H1 (cell line): ENCODE measurements around the gene CYP2S1. TPM values are rescaled to one million over a fixed set of nuclear protein-coding genes. Genes with fewer than 3 reads are reported as not detected.

Source experiments
- BACH1 ChIP-seq: IDR thresholded peaks from 2 replicates; pipeline ENCODE4 v1.6.1; 2012; ENCODE audit warnings: low read length, improper control_type of control experiment
- CBX8 ChIP-seq: fragments of 300-800, 300-1000 bp; sonication (generic); IDR thresholded peaks from 2 replicates; pipeline ENCODE4 v1.7.1; 2016; ENCODE audit warnings: low read depth, low read length, borderline replicate concordance
- E2F6 ChIP-seq: IDR thresholded peaks from 2 replicates; pipeline ENCODE4 v1.6.1; 2012; ENCODE audit warnings: inconsistent platforms
- EGR1 ChIP-seq: IDR thresholded peaks from 2 replicates; pipeline ENCODE4 v1.6.1; 2011; ENCODE audit warnings: low read depth, low read length, borderline replicate concordance
- EZH2 ChIP-seq: fragments of 200-600 bp; sonication (generic); IDR thresholded peaks from 2 replicates; pipeline ENCODE4 v1.7.1; 2012; ENCODE audit warnings: low read depth, mild to moderate bottlenecking, moderate library complexity, low read length, inconsistent platforms; ENCODE audit not compliant: severe bottlenecking
- FOSL1 ChIP-seq: IDR thresholded peaks from 2 replicates; pipeline ENCODE4 v1.6.1; 2011; ENCODE audit warnings: mild to moderate bottlenecking, low read depth, low read length, moderate library complexity; ENCODE audit not compliant: insufficient read depth
- GABPA ChIP-seq: IDR thresholded peaks from 2 replicates; pipeline ENCODE4 v1.6.1; 2011; ENCODE audit warnings: mild to moderate bottlenecking, low read length, moderate library complexity, borderline replicate concordance; ENCODE audit not compliant: insufficient read depth
- HDAC6 ChIP-seq: IDR thresholded peaks from one replicate; pipeline ENCODE4 v1.7.1; 2012; ENCODE audit warnings: low read depth, mild to moderate bottlenecking, inconsistent platforms, low read length, moderate library complexity
- KDM1A ChIP-seq: fragments of 200-600, 300-600 bp; sonication (generic); IDR thresholded peaks from 2 replicates; pipeline ENCODE4 v1.7.1; 2016; ENCODE audit warnings: mild to moderate bottlenecking, low read length, borderline replicate concordance
- KDM4A ChIP-seq: IDR thresholded peaks from one replicate; pipeline ENCODE4 v1.7.1; 2012; ENCODE audit warnings: low read depth, mild to moderate bottlenecking, moderate library complexity, low read length, inconsistent platforms; ENCODE audit not compliant: severe bottlenecking
- KDM5A ChIP-seq: fragments of 200-600 bp; IDR thresholded peaks from 2 replicates; pipeline ENCODE4 v1.7.1; 2012; ENCODE audit warnings: mild to moderate bottlenecking, low read length, inconsistent platforms, mixed read lengths
- MAX ChIP-seq: IDR thresholded peaks from 2 replicates; pipeline ENCODE4 v1.6.1; 2012; ENCODE audit warnings: inconsistent platforms
- NRF1 ChIP-seq: IDR thresholded peaks from 2 replicates; pipeline ENCODE4 v1.6.1; 2011; ENCODE audit warnings: mild to moderate bottlenecking, low read depth, low read length, improper control_type of control experiment
- PHF8 ChIP-seq: fragments of 200-600 bp; sonication (generic); conservative IDR thresholded peaks from 2 replicates; pipeline ENCODE4 v1.7.1; 2012; ENCODE audit warnings: low read depth, mild to moderate bottlenecking, inconsistent platforms, low read length, moderate library complexity
- POLR2A ChIP-seq, 2 experiments: IDR thresholded peaks; 1 replicate in 1 of 2; 2 replicates in 1 of 2; pipeline ENCODE4 v1.6.1; 2011; ENCODE audit warnings: low read depth in 2 of 2, low read length in 2 of 2, mild to moderate bottlenecking in 2 of 2; ENCODE audit errors: control extremely low read depth in 1 of 2
- POLR2AphosphoS5 ChIP-seq: IDR thresholded peaks from 2 replicates; pipeline ENCODE4 v1.6.1; 2011; ENCODE audit warnings: low read depth, low read length
- POU5F1 ChIP-seq: IDR thresholded peaks from 2 replicates; pipeline ENCODE4 v1.6.1; 2011; ENCODE audit warnings: low read depth, mild to moderate bottlenecking, low read length, moderate library complexity
- RBBP5 ChIP-seq: IDR thresholded peaks from 2 replicates; pipeline ENCODE4 v1.7.1; 2012; ENCODE audit warnings: low read depth, mild to moderate bottlenecking, inconsistent platforms, low read length, moderate library complexity, borderline replicate concordance
- SIX5 ChIP-seq: IDR thresholded peaks from 2 replicates; pipeline ENCODE4 v1.6.1; 2011; ENCODE audit warnings: mild to moderate bottlenecking, low read depth, low read length
- SP1 ChIP-seq: IDR thresholded peaks from 2 replicates; pipeline ENCODE4 v1.6.1; 2011; ENCODE audit warnings: low read depth, low read length
- SP4 ChIP-seq: IDR thresholded peaks from 2 replicates; pipeline ENCODE4 v1.6.1; 2012; ENCODE audit warnings: low read length, inconsistent platforms
- TAF1 ChIP-seq: IDR thresholded peaks from 2 replicates; pipeline ENCODE4 v1.6.1; 2011; ENCODE audit warnings: mild to moderate bottlenecking, low read depth, low read length
- TEAD4 ChIP-seq: IDR thresholded peaks from 2 replicates; pipeline ENCODE4 v1.6.1; 2012; ENCODE audit warnings: low read depth, low read length, inconsistent platforms, mixed read lengths
- YY1 ChIP-seq: IDR thresholded peaks from 2 replicates; pipeline ENCODE4 v1.6.1; 2011; ENCODE audit warnings: low read depth, mild to moderate bottlenecking, low read length
- polyA plus RNA-seq, 7 experiments: library from polyadenylated mRNA; depleted of rRNA in 3 of 7; stranded (reverse) in 5 of 7; unstranded in 2 of 7; fragments of >200 nt in 5 of 7; fragments of 200-250 nt in 2 of 7; gene quantifications; 1 replicate in 5 of 7; 2 replicates in 1 of 7; 4 replicates in 1 of 7; pipeline versions ENCODE4 v1.2.1 to v1.2.3, GENCODE V29; 2011 to 2013; ENCODE audit warnings: missing spikeins in 2 of 7, mixed read lengths in 2 of 7
- total RNA-seq: library from RNA; stranded (reverse); fragmentation: NEBNext Ultra II Directional; extraction: Animal tissue kit (Norgen Biotek cat#: 25700); gene quantifications from 2 replicates; pipeline ENCODE4 v1.2.1, GENCODE V29; 2021

Gene CYP2S1
- total and polyA plus RNA-seq, 2 of the 8 experiments (the other 6 are each of a cell fraction or from before 2014, with no cell fraction given) = 97.9 to 245 TPM

- TF ChIP-seq MAX (peak; percentile 50; the same call in 1 of the 2 replicates), YY1 (no peak), RBBP5 (peak; percentile 48; the same call in 1 of the 2 replicates), POLR2A (IDR thresholded peaks at IDR 0.05; ENCODE audit: control extremely low read depth in 1 of 2, low read depth in 2 of 2, low read length in 2 of 2) (peak in 1 of 2 experiments; percentile 63; a peak in 2 of 3 replicates), KDM5A (no peak), FOSL1 (no peak), EZH2 (no peak), BACH1 (no peak; the same call in 1 of the 2 replicates), HDAC6 (no peak), SP4 (no peak), KDM1A (0 out of 2 replicates have a peak, but pooled peaks have one; percentile 70), KDM4A (peak; percentile 53), SIX5 (no peak), SP1 (no peak), POU5F1 (no peak), PHF8 (no peak), E2F6 (peak; percentile 78), EGR1 (no peak), NRF1 (no peak), CBX8 (no peak), TEAD4 (peak; percentile 26; the same call in 1 of the 2 replicates), POLR2AphosphoS5 (peak; percentile 8; the same call in 1 of the 2 replicates), GABPA (0 out of 2 replicates have a peak, but pooled peaks have one; percentile 34), TAF1 (peak; percentile 62; the same call in 1 of the 2 replicates)
These were observed 33.2 kb downstream of the CYP2S1 start (continued) for GRCh38 chr19:41226053-41226873.
